ENCODE data around the gene EHD4. TPM values are rescaled to one million over a fixed set of nuclear protein-coding genes. Genes with fewer than 3 reads are reported as not detected.

EHD4 gene
- total and polyA plus RNA-seq, 2 donors (not counting 3 experiments of a cell fraction or from before 2014, with no cell fraction given): 96.7 to 128 TPM

- intact Hi-C loops (cut with micrococcal nuclease): no loop called here
- FAIRE-seq (no peak), DNase-seq (ENCODE audit: low read depth, low spot score) (no peak)
- no peaks in the 10 kb centered on the region for H3K9me1 ChIP-seq (replicated peaks; ENCODE audit: control insufficient read depth, extremely low read depth, insufficient read depth, low read length)
- no peak within 1 kb of the TSS for H3K9ac ChIP-seq (replicated peaks; ENCODE audit: extremely low read depth, insufficient read depth, low read length)
- POLR2A ChIA-PET: no interaction called here
- no peaks in the 10 kb centered on the region for H3K4me1 ChIP-seq (ENCODE audit: control insufficient read depth, extremely low read depth, insufficient read depth, low read length)
- H3K36me3 ChIP-seq (ENCODE audit: control insufficient read depth in 2 of 2, extremely low read depth in 1 of 2, insufficient read depth in 2 of 2, low read length in 2 of 2): no peaks in the 10 kb centered on the region
- H3K79me2 ChIP-seq (ENCODE audit: control insufficient read depth, insufficient read depth, low read length): no peaks in the 10 kb centered on the region
- no peak within 1 kb of the TSS for H3K27ac ChIP-seq (ENCODE audit: insufficient read depth, low read depth, low read length)
- no peak within 1 kb of the TSS for H3K4me2 ChIP-seq (ENCODE audit: insufficient read depth, low read length)
- CTCF ChIA-PET: interaction anchor here (1.6 kb wide), 1 partner anchor 8 kb away, joined by 4 read pairs; no protein-coding TSS in a partner anchor
- peaks cover 2 to 9% of the 10 kb centered on the region in 2 experiments for H3K27me3 ChIP-seq (ENCODE audit: control insufficient read depth in 2 of 2, insufficient read depth in 2 of 2, low read length in 2 of 2)
- no peak within 1 kb of the TSS for H3K4me3 ChIP-seq (replicated peaks in 1 of 3; ENCODE audit: insufficient read depth in 1 of 3, low read depth in 1 of 3, low read length in 3 of 3)
- TF ChIP-seq GATA2 (IDR thresholded peaks at IDR 0.05; ENCODE audit: insufficient read depth, insufficient read length, low read depth, low read length): no peak
- TF ChIP-seq MAX (IDR thresholded peaks at IDR 0.05; ENCODE audit: insufficient read depth, insufficient read length): no peak
- no peak for TF ChIP-seq FOS (IDR thresholded peaks at IDR 0.05; ENCODE audit: borderline replicate concordance, insufficient read depth, low read length)
- TF ChIP-seq CTCF (IDR thresholded peaks at IDR 0.05; ENCODE audit: extremely low read depth in 1 of 2, insufficient read depth in 1 of 2, low read depth in 1 of 2, low read length in 2 of 2): no peak
- TF ChIP-seq POLR2A (IDR thresholded peaks at IDR 0.05; ENCODE audit: low read depth, low read length): no peak
- TF ChIP-seq EZH2 (IDR thresholded peaks at IDR 0.05; ENCODE audit: borderline replicate concordance, low read depth, low read length, severe bottlenecking): no peak
- TF ChIP-seq POLR2AphosphoS5 (IDR thresholded peaks at IDR 0.05; ENCODE audit: insufficient read depth, low read depth, low read length): no peak
- no peak for TF ChIP-seq MYC (IDR thresholded peaks at IDR 0.05; ENCODE audit: low read depth, low read length)
- TF ChIP-seq JUN (IDR thresholded peaks at IDR 0.05; ENCODE audit: borderline replicate concordance, insufficient read depth, insufficient read length, low read depth): no peak
- no TSS peak for BruUV-seq (replicated peaks)
- H3K9me3 ChIP-seq (replicated peaks; ENCODE audit: control insufficient read depth, insufficient read depth, low read length): no peaks in the 10 kb centered on the region
- dilution Hi-C loops (cut with MboI; ENCODE audit: extremely low pct_ligation_motif_present, low sequenced_read_pairs): no loop called here
- H2AFZ ChIP-seq (ENCODE audit: low read depth, low read length): no peak within 1 kb of the TSS
- no peaks in the 10 kb centered on the region for H4K20me1 ChIP-seq (replicated peaks; ENCODE audit: control insufficient read depth, extremely low read depth, insufficient read depth, low read length)
Measured at GRCh38 chr15:42020713-42021273, 48.4 kb upstream of the EHD4 start, which contains the start of gene PLA2G4E. PLA2G4E (minus strand) TSS chr15:42021042; CDS start chr15:42021030, 12 bp downstream.
